Left lung (tissue), 10 donors: ENCODE measurements around the gene CCL11. TPM values are rescaled to one million over a fixed set of nuclear protein-coding genes. Genes with fewer than 3 reads are reported as not detected.

Experiments
- ATAC-seq: fragments of 200-7000 bp; cut with Tn5 transposase; one replicate; pipeline ENCODE4 v1.9.1; 2020; ENCODE audit warnings: moderate library complexity
- DNase-seq, 4 donors: peaks; one replicate each; pipeline ENCODE4 v3.0.0-alpha.2; 2013 to 2020
- H3K27ac ChIP-seq, 2 donors: fragments of 200-600 bp; sonication (generic) in 1 of 2; one replicate each; pipeline versions ENCODE4 v1.5.0 to v1.8.0; 2020 to 2021
- H3K27me3 ChIP-seq, 2 donors: fragments of 200-600 bp; sonication (generic) in 1 of 2; one replicate each; pipeline versions ENCODE4 v1.5.0 to v1.8.0; 2020 to 2021
- H3K36me3 ChIP-seq, 2 donors: fragments of 200-600 bp; sonication (generic) in 1 of 2; one replicate each; pipeline versions ENCODE4 v1.5.0 to v1.8.0; 2020 to 2021
- H3K4me1 ChIP-seq, 2 donors: fragments of 200-600 bp; one replicate each; pipeline ENCODE4 v1.8.0; 2021
- H3K4me3 ChIP-seq, 2 donors: fragments of 200-600 bp; sonication (generic) in 1 of 2; one replicate each; pipeline versions ENCODE4 v1.5.0 to v1.8.0; 2020 to 2021; ENCODE audit warnings: mild to moderate bottlenecking in 1 of 2
- H3K9me3 ChIP-seq, 2 donors: fragments of 200-600 bp; sonication (generic) in 1 of 2; one replicate each; pipeline versions ENCODE4 v1.5.0 to v1.8.0; 2020 to 2021
- intact Hi-C, 2 donors: fragments of 100-400 bp; cut with DNase I; formaldehyde crosslinking; loops; one replicate each; pipeline versions ENCODE4 v1.11.2 to v1.14.2; 2022
- polyA plus RNA-seq, 6 donors: library from polyadenylated mRNA; unstranded; fragments of 120-200 nt; gene quantifications; one replicate each; pipeline ENCODE4 v1.2.1, GENCODE V29; 2013; ENCODE audit not compliant: insufficient read length in 6 of 6
- total RNA-seq, 2 donors: library from RNA; stranded (reverse); fragmentation: NEBNext Ultra II Directional; extraction: Animal tissue kit (Norgen Biotek cat#: 25700); gene quantifications; one replicate each; pipeline ENCODE4 v1.2.1, GENCODE V29; 2021
- TF ChIP-seq, protein P1 (sequence below), 2 donors: fragments of 200-600 bp; sonication (generic) in 1 of 2; IDR thresholded peaks; one replicate each; pipeline versions ENCODE4 v1.5.0 to v1.8.0; 2021; ENCODE audit warnings: antibody characterized with exemption in 2 of 2
- donor health status: DM: no; HTN: yes; CAD: no.
- donor health status: DM: no; HTN: no; CAD: no.

CCL11 gene
- total and polyA plus RNA-seq, 8 donors, result 0.20 to 0.99 (median 0.39) TPM

DNA sequence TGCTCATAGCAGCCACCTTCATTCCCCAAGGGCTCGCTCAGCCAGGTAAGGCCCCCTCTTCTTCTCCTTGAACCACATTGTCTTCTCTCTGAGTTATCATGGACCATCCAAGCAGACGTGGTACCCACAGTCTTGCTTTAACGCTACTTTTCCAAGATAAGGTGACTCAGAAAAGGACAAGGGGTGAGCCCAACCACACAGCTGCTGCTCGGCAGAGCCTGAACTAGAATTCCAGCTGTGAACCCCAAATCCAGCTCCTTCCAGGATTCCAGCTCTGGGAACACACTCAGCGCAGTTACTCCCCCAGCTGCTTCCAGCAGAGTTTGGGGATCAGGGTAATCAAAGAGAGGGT is 30.2 kb upstream of the CCL11 start:
- Histone ChIP-seq H3K36me3 (no peaks in the 10 kb centered on the region), H3K9me3 (no peaks in the 10 kb centered on the region), H3K4me1 (peaks cover 48 to 70% of the 10 kb centered on the region in 2 donors), H3K4me3 (peak overlapping the region; percentile 14 to 46), H3K27me3 (no peaks in the 10 kb centered on the region), H3K27ac (peak overlapping the region; percentile 77 to 78)
- intact Hi-C loops, result no loop called here
- TF ChIP-seq, protein P1, sequence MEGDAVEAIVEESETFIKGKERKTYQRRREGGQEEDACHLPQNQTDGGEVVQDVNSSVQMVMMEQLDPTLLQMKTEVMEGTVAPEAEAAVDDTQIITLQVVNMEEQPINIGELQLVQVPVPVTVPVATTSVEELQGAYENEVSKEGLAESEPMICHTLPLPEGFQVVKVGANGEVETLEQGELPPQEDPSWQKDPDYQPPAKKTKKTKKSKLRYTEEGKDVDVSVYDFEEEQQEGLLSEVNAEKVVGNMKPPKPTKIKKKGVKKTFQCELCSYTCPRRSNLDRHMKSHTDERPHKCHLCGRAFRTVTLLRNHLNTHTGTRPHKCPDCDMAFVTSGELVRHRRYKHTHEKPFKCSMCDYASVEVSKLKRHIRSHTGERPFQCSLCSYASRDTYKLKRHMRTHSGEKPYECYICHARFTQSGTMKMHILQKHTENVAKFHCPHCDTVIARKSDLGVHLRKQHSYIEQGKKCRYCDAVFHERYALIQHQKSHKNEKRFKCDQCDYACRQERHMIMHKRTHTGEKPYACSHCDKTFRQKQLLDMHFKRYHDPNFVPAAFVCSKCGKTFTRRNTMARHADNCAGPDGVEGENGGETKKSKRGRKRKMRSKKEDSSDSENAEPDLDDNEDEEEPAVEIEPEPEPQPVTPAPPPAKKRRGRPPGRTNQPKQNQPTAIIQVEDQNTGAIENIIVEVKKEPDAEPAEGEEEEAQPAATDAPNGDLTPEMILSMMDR (IDR thresholded peaks at IDR 0.05), result no peak
- DNase-seq (no peak), ATAC-seq (no peak)

DNA sequence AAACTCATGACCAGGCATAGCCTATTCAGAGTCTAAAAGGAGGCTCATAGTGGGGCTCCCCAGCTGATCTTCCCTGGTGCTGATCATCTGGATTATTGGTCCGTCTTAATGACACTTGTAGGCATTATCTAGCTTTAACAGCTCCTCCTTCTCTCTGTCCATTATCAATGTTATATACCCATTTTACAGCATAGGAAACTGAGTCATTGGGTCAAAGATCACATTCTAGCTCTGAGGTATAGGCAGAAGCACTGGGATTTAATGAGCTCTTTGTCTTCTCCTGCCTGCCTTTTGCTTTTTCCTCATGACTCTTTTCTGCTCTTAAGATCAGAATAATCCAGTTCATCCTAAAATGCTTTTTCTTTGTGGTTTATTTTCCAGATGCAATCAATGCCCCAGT is 29.7 kb upstream of the CCL11 start:
- peak overlapping the region; percentile 14 to 46 for H3K4me3 ChIP-seq
- TF ChIP-seq, protein P1 (IDR thresholded peaks at IDR 0.05), result no peak
- peaks cover 44 to 66% of the 10 kb centered on the region in 2 donors for H3K4me1 ChIP-seq
- H3K27me3 ChIP-seq, result no peaks in the 10 kb centered on the region
- no peaks in the 10 kb centered on the region for H3K36me3 ChIP-seq
- ATAC-seq, result no peak
- no peak for DNase-seq
- no peaks in the 10 kb centered on the region for H3K9me3 ChIP-seq
- peak overlapping the region; percentile 77 to 78 for H3K27ac ChIP-seq
- intact Hi-C loops, result no loop called here

GRCh38 chr17:34257299-34257985 is 28.1 kb upstream of the CCL11 start:
- Histone ChIP-seq H3K4me3 (peak overlapping the region in 1 of 2 donors; percentile 46), H3K36me3 (no peaks in the 10 kb centered on the region), H3K27me3 (no peaks in the 10 kb centered on the region), H3K4me1 (peaks cover 33 to 49% of the 10 kb centered on the region in 2 donors), H3K9me3 (no peaks in the 10 kb centered on the region), H3K27ac (peak overlapping the region in 1 of 2 donors; percentile 78)
- TF ChIP-seq, protein P1 (IDR thresholded peaks at IDR 0.05), result no peak
- DNase-seq (no peak), ATAC-seq (no peak)
- intact Hi-C loops, result no loop called here

GRCh38 chr17:34257986-34258326 is 27.6 kb upstream of the CCL11 start:
- no peak overlapping the region for H3K4me3 ChIP-seq
- ATAC-seq (no peak), DNase-seq (no peak)
- no peaks in the 10 kb centered on the region for H3K9me3 ChIP-seq
- no peaks in the 10 kb centered on the region for H3K36me3 ChIP-seq
- intact Hi-C loops, result no loop called here
- no peaks in the 10 kb centered on the region for H3K27me3 ChIP-seq
- H3K27ac ChIP-seq, result no peak overlapping the region
- TF ChIP-seq, protein P1 (IDR thresholded peaks at IDR 0.05), result no peak
- peaks cover 27 to 44% of the 10 kb centered on the region in 2 donors for H3K4me1 ChIP-seq

DNA sequence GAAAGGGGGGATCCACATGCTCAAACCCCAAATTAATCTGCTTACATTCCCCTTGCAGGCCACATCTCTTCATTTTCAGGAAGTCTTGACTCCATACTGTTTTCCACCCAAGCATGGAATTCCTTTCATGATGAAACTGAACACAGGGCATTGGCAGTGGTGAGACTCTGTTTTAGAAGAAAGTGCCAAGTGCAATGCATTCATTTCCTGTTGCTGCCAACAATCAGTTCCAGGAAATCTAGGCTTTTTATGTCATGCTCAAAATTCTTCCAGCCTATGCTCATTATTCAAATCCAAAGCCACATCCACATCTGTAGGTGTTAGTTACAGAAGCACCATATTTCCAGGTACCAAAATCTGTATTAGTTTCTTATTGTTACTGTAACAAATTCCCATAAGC is 26.4 kb upstream of the CCL11 start:
- no peaks in the 10 kb centered on the region for H3K27me3 ChIP-seq
- no peaks in the 10 kb centered on the region for H3K9me3 ChIP-seq
- H3K36me3 ChIP-seq, result no peaks in the 10 kb centered on the region
- H3K4me3 ChIP-seq, result no peak overlapping the region
- peaks cover 16 to 34% of the 10 kb centered on the region in 2 donors for H3K4me1 ChIP-seq
- ATAC-seq (no peak), DNase-seq (no peak)
- TF ChIP-seq, protein P1 (IDR thresholded peaks at IDR 0.05), result no peak
- H3K27ac ChIP-seq, result no peak overlapping the region
- intact Hi-C loops, result no loop called here
